Ovary (tissue), 3 donors: ENCODE data around the gene AFF3.

ENCODE experiments used
- CTCF ChIP-seq, 3 donors: fragments of 450-650 bp in 2 of 3; fragments of 200-600 bp in 1 of 3; IDR thresholded peaks; one replicate each; pipeline versions ENCODE4 v1.5.1 to v1.8.0; 2016 to 2022; ENCODE audit warnings: antibody characterized with exemption in 3 of 3, mild to moderate bottlenecking in 1 of 3
- EP300 ChIP-seq: sonication (generic); formaldehyde crosslinking; IDR thresholded peaks from one replicate; pipeline ENCODE4 v1.6.1; 2017; ENCODE audit warnings: antibody characterized with exemption
- POLR2A ChIP-seq: fragments of 450-650 bp; IDR thresholded peaks from one replicate; pipeline ENCODE4 v1.6.1; 2017; ENCODE audit warnings: antibody characterized with exemption, mild to moderate bottlenecking, moderate library complexity
- donor health status: DM: no; HTN: no; CAD: no.

- no peak for TF ChIP-seq POLR2A
- TF ChIP-seq CTCF (IDR thresholded peaks at IDR 0.05) = no peak
- no peak for TF ChIP-seq EP300
Measured at GRCh38 chr2:99496021-99496420, 646.4 kb downstream of the AFF3 start.
